KMS-11 (cell line): ENCODE measurements around the gene MED15.

Experiments
- H2AFZ ChIP-seq: fragments of 200-600 bp; sonication (generic); 2 replicates; pipeline ENCODE4 v1.6.1; 2016; ENCODE audit warnings: antibody characterized with exemption, mixed run types, low read depth
- H3K27ac ChIP-seq: fragments of 200-600 bp; sonication (generic); 2 replicates; pipeline ENCODE4 v1.6.1; 2016; ENCODE audit warnings: mild to moderate bottlenecking, mixed run types
- H3K27me3 ChIP-seq: fragments of 200-600 bp; sonication (generic); 2 replicates; pipeline ENCODE4 v1.6.1; 2017; ENCODE audit warnings: mild to moderate bottlenecking, low read depth, mixed run types, moderate library complexity; ENCODE audit not compliant: insufficient read depth
- H3K36me3 ChIP-seq: fragments of 200-600 bp; sonication (generic); 2 replicates; pipeline ENCODE4 v1.6.1; 2017; ENCODE audit warnings: mild to moderate bottlenecking, mixed run types; ENCODE audit not compliant: insufficient read depth
- H3K4me1 ChIP-seq: fragments of 200-600 bp; sonication (generic); 2 replicates; pipeline ENCODE4 v1.6.1; 2016; ENCODE audit warnings: mild to moderate bottlenecking, low read depth, mixed run types; ENCODE audit not compliant: poor library complexity, severe bottlenecking
- H3K4me2 ChIP-seq: fragments of 200-600 bp; sonication (generic); 2 replicates; pipeline ENCODE4 v1.7.0; 2016; ENCODE audit warnings: mild to moderate bottlenecking, mixed run types
- H3K4me3 ChIP-seq: fragments of 200-600 bp; sonication (generic); IDR thresholded peaks from 2 replicates; pipeline ENCODE4 v1.6.1; 2017; ENCODE audit warnings: low read depth, low read length, mixed read lengths; ENCODE audit not compliant: insufficient read depth
- H3K79me2 ChIP-seq: fragments of 200-600 bp; sonication (generic); 2 replicates; pipeline ENCODE4 v1.6.1; 2016; ENCODE audit warnings: low read depth, mixed run types; ENCODE audit not compliant: insufficient read depth
- H3K9ac ChIP-seq: fragments of 200-600 bp; sonication (generic); 2 replicates; pipeline ENCODE4 v1.6.1; 2016; ENCODE audit warnings: mild to moderate bottlenecking, mixed run types
- H4K20me1 ChIP-seq: fragments of 200-600 bp; sonication (generic); 2 replicates; pipeline ENCODE4 v1.6.1; 2016; ENCODE audit warnings: mild to moderate bottlenecking, mixed run types; ENCODE audit not compliant: insufficient read depth
- TF ChIP-seq, protein P1 (sequence below): fragments of 200-600 bp; sonication (generic); conservative IDR thresholded peaks from 2 replicates; pipeline ENCODE4 v1.6.1; 2017; ENCODE audit warnings: low read depth, mild to moderate bottlenecking, antibody characterized with exemption, low read length, moderate library complexity, mixed read lengths

Gene MED15

DNA sequence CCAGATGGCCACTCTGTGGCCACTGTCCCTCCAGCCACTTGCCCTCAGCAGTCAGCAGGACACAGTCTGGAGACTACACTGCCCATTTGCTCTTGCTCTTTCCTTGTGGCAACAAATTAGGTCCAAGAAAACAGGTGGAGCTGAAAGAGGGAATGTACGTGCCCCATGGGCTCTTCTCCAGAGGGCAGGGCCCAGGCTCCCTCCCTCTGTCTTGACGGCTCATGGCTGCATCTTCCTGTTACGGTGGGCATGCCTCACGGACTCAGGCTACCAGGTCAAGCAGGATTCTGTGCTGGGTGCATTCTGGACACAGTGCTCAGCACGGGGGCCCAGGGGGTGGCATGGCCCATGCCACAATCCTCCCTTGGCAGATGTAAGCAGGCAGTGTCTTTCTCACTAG lies 71.3 kb downstream of the MED15 start:
- no peak overlapping the region for H3K4me2 ChIP-seq
- no peaks in the 10 kb centered on the region for H3K36me3 ChIP-seq
- H3K4me3 ChIP-seq, result no peak overlapping the region
- TF ChIP-seq, protein P1, sequence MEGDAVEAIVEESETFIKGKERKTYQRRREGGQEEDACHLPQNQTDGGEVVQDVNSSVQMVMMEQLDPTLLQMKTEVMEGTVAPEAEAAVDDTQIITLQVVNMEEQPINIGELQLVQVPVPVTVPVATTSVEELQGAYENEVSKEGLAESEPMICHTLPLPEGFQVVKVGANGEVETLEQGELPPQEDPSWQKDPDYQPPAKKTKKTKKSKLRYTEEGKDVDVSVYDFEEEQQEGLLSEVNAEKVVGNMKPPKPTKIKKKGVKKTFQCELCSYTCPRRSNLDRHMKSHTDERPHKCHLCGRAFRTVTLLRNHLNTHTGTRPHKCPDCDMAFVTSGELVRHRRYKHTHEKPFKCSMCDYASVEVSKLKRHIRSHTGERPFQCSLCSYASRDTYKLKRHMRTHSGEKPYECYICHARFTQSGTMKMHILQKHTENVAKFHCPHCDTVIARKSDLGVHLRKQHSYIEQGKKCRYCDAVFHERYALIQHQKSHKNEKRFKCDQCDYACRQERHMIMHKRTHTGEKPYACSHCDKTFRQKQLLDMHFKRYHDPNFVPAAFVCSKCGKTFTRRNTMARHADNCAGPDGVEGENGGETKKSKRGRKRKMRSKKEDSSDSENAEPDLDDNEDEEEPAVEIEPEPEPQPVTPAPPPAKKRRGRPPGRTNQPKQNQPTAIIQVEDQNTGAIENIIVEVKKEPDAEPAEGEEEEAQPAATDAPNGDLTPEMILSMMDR, result no peak
- H2AFZ ChIP-seq, result no peak overlapping the region
- H3K27me3 ChIP-seq, result no peaks in the 10 kb centered on the region
- H4K20me1 ChIP-seq, result no peaks in the 10 kb centered on the region
- H3K4me1 ChIP-seq, result no peaks in the 10 kb centered on the region
- no peak overlapping the region for H3K27ac ChIP-seq
- H3K9ac ChIP-seq, result no peak overlapping the region
- H3K79me2 ChIP-seq, result no peaks in the 10 kb centered on the region

DNA sequence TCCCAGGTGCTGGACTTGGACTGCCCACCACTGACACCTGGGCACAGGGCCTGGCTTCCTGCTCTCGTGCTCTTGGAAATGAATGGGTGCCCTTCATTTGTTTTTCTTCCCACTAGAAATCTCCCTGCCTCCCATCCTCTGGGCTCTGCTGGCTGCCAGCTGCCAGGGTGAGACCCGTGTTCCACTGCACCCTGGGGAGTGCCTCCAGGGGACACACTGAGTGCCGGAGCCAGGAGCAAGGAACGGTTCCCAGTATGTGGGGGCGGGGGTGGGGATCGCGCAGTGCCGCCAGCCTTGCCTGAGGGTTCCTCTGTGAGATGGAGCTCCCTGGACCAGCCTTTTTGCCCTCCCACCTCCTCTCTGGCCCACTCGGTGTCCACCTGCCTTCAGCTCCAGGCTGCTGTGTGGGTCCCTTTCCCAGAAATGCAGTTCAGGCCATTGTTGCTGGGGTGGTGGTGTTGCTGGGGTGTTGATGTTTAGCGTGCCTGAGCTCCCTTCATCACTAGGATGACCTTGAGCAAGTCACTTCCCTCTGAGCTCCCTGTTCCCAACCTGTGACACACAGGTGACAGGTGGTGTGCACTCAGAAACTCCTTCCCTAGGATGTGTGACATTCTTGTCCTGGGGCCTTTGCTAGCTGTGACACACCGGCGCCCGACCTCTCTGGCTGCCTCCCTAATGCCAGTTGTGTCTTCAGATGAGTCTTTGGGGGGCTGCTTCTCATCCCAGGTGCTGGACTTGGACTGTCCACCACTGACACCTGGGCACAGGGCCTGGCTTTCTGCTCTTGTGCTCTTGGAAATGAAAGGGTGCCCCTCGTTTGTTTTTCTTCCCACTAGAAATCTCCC lies 72.1 kb downstream of the MED15 start:
- Histone ChIP-seq H3K4me3 (no peak overlapping the region), H3K4me2 (no peak overlapping the region), H4K20me1 (no peaks in the 10 kb centered on the region), H3K36me3 (no peaks in the 10 kb centered on the region), H3K79me2 (no peaks in the 10 kb centered on the region), H3K27me3 (no peaks in the 10 kb centered on the region), H3K27ac (no peak overlapping the region), H2AFZ (no peak overlapping the region), H3K4me1 (no peaks in the 10 kb centered on the region), H3K9ac (no peak overlapping the region)
- TF ChIP-seq, protein P1, result no peak

- Histone ChIP-seq H3K36me3 (no peaks in the 10 kb centered on the region), H3K79me2 (no peaks in the 10 kb centered on the region), H3K27me3 (no peaks in the 10 kb centered on the region), H3K4me3 (no peak overlapping the region), H4K20me1 (no peaks in the 10 kb centered on the region), H3K27ac (no peak overlapping the region), H3K4me1 (no peaks in the 10 kb centered on the region), H3K9ac (no peak overlapping the region), H2AFZ (no peak overlapping the region), H3K4me2 (no peak overlapping the region)
- TF ChIP-seq, protein P1, result no peak
Observed at GRCh38 chr22:20580179-20580578, 72.8 kb downstream of the MED15 start.

GRCh38 chr22:20580611-20581502 lies 73.4 kb downstream of the MED15 start:
- no peaks in the 10 kb centered on the region for H4K20me1 ChIP-seq
- no peaks in the 10 kb centered on the region for H3K4me1 ChIP-seq
- no peak overlapping the region for H2AFZ ChIP-seq
- H3K9ac ChIP-seq, result no peak overlapping the region
- TF ChIP-seq, protein P1, result no peak
- H3K4me3 ChIP-seq, result no peak overlapping the region
- H3K27me3 ChIP-seq, result no peaks in the 10 kb centered on the region
- no peak overlapping the region for H3K4me2 ChIP-seq
- H3K27ac ChIP-seq, result no peak overlapping the region
- no peaks in the 10 kb centered on the region for H3K36me3 ChIP-seq
- H3K79me2 ChIP-seq, result no peaks in the 10 kb centered on the region
